Smooth muscle cell (in vitro differentiated cells): ENCODE measurements around the gene SSBP3. TPM values are rescaled to one million over a fixed set of nuclear protein-coding genes. Genes with fewer than 3 reads are reported as not detected.

Experiments used
- DNase-seq: peaks from one replicate; lab custom pipeline; 2025; ENCODE audit not compliant: unreplicated experiment; lab: John Stamatoyannopoulos, UW
- H2AFZ ChIP-seq: fragments of 200-600 bp; sonication (generic); 2 replicates; pipeline ENCODE4 v1.6.0; 2016; ENCODE audit warnings: antibody characterized with exemption, low read depth, mild to moderate bottlenecking
- H3F3A ChIP-seq: fragments of 200-600 bp; sonication (generic); 2 replicates; pipeline ENCODE4 v1.6.0; 2017; ENCODE audit warnings: antibody characterized with exemption, low read depth
- H3K27ac ChIP-seq: fragments of 200-600 bp; sonication (generic); 2 replicates; pipeline ENCODE4 v1.5.1; 2016; ENCODE audit warnings: low read depth, mild to moderate bottlenecking
- H3K27me3 ChIP-seq: fragments of 200-600 bp; sonication (generic); 2 replicates; pipeline ENCODE4 v1.6.1; 2016; ENCODE audit warnings: low read depth, mild to moderate bottlenecking
- H3K36me3 ChIP-seq: fragments of 200-600 bp; sonication (generic); 2 replicates; pipeline ENCODE4 v1.5.1; 2016; ENCODE audit warnings: low read depth
- H3K4me1 ChIP-seq: fragments of 200-600 bp; sonication (generic); 2 replicates; pipeline ENCODE4 v1.5.1; 2016; ENCODE audit warnings: low read depth
- H3K4me2 ChIP-seq: fragments of 200-600 bp; sonication (generic); 2 replicates; pipeline ENCODE4 v1.6.0; 2016; ENCODE audit warnings: mild to moderate bottlenecking
- H3K4me3 ChIP-seq: fragments of 200-600 bp; sonication (generic); 2 replicates; pipeline ENCODE4 v1.5.1; 2016; ENCODE audit warnings: mild to moderate bottlenecking
- H3K79me2 ChIP-seq: fragments of 200-600 bp; sonication (generic); 2 replicates; pipeline ENCODE4 v1.6.0; 2016; ENCODE audit warnings: low read depth, mild to moderate bottlenecking
- H3K9ac ChIP-seq: fragments of 200-600 bp; sonication (generic); 2 replicates; pipeline ENCODE4 v1.6.0; 2016; ENCODE audit warnings: low read depth
- H3K9me3 ChIP-seq: fragments of 200-600 bp; sonication (generic); replicated peaks from 2 replicates; pipeline ENCODE4 v1.5.1; 2016; ENCODE audit warnings: low read depth
- H4K20me1 ChIP-seq: fragments of 200-600 bp; sonication (generic); 2 replicates; pipeline ENCODE4 v1.6.0; 2016; ENCODE audit warnings: low read depth
- WGBS: methylation state at CpG from one replicate; pipeline ENCODE4 v1.1.7; 2016; ENCODE audit warnings: low lambda C conversion rate; 5-methylcytosine and 5-hydroxymethylcytosine counted together
- polyA plus RNA-seq: library from polyadenylated mRNA; unstranded; fragments of >200 nt; fragmentation: Nextera tagmentation; extraction: Ambion mirVana; gene quantifications from 2 replicates; pipeline ENCODE4 v1.2.1, GENCODE V29; 2016
- total RNA-seq: library from RNA; depleted of rRNA; stranded (reverse); fragments of >200 nt; gene quantifications from 2 replicates; pipeline ENCODE4 v1.2.3, GENCODE V29; 2014
- TF ChIP-seq, protein P1 (sequence below): fragments of 200-600 bp; sonication (generic); IDR thresholded peaks from 2 replicates; pipeline ENCODE4 v1.5.1; 2017; ENCODE audit warnings: borderline replicate concordance, mild to moderate bottlenecking, antibody characterized with exemption; ENCODE audit not compliant: insufficient read depth, poor library complexity, severe bottlenecking

SSBP3 gene
- total and polyA plus RNA-seq, 2 experiments from 2014 or later = 26.5 to 30.1 TPM

- H3K4me1 ChIP-seq = peaks cover 58% of the 10 kb centered on the region
- H3K4me2 ChIP-seq = no peak overlapping the region
- no peak for DNase-seq
- peaks cover 49% of the 10 kb centered on the region for H4K20me1 ChIP-seq
- peaks cover 60% of the 10 kb centered on the region for H3K79me2 ChIP-seq
- TF ChIP-seq, protein P1, sequence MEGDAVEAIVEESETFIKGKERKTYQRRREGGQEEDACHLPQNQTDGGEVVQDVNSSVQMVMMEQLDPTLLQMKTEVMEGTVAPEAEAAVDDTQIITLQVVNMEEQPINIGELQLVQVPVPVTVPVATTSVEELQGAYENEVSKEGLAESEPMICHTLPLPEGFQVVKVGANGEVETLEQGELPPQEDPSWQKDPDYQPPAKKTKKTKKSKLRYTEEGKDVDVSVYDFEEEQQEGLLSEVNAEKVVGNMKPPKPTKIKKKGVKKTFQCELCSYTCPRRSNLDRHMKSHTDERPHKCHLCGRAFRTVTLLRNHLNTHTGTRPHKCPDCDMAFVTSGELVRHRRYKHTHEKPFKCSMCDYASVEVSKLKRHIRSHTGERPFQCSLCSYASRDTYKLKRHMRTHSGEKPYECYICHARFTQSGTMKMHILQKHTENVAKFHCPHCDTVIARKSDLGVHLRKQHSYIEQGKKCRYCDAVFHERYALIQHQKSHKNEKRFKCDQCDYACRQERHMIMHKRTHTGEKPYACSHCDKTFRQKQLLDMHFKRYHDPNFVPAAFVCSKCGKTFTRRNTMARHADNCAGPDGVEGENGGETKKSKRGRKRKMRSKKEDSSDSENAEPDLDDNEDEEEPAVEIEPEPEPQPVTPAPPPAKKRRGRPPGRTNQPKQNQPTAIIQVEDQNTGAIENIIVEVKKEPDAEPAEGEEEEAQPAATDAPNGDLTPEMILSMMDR = no peak
- peaks cover 8% of the 10 kb centered on the region for H3F3A ChIP-seq
- WGBS = 92% methylated on average over 21 of the region's 21 CpGs
- no peaks in the 10 kb centered on the region for H3K9me3 ChIP-seq
- H3K27ac ChIP-seq = no peak overlapping the region
- H2AFZ ChIP-seq = no peak overlapping the region
- H3K9ac ChIP-seq = no peak overlapping the region
- no peaks in the 10 kb centered on the region for H3K27me3 ChIP-seq
- H3K36me3 ChIP-seq = no peaks in the 10 kb centered on the region
- no peak overlapping the region for H3K4me3 ChIP-seq
These were observed 73.2 kb downstream of the SSBP3 start for GRCh38 chr1:54332781-54333585.

DNA sequence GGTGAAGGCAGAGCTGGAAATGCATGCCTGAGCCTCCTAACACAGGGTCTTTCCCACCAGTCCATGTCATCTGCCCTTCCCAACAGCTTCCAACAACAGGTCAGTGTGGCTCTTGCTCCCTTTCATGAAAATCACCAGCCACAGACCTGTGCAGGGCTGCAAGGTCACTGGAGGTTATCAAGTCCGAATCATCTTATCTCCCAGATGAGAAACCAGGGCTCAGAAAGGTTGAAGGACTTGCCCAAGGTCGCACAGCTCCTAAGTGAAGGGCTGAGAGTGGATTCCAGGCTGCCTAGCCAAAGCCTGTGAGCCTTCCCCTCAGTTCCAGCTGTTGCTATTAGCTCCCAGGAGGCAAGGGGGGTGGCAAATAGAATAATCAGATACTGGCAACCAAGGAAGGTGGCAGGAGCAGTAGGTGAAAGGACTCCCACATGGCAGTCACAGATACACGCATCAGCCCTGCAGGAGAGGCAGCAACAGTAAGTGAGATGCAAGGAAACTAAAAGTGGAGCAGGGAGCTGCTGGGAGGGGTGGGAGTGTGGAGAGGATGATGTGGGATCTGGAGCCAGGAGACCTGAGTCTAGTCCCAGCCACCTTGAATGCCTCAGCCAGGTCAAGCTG lies 74.2 kb downstream of the SSBP3 start:
- H4K20me1 ChIP-seq = peaks cover 59% of the 10 kb centered on the region
- H3K9ac ChIP-seq = no peak overlapping the region
- no peak overlapping the region for H3K4me3 ChIP-seq
- no peak overlapping the region for H3K27ac ChIP-seq
- peaks cover 8% of the 10 kb centered on the region for H3F3A ChIP-seq
- no peaks in the 10 kb centered on the region for H3K36me3 ChIP-seq
- 91% methylated on average over 3 of the region's 3 CpGs for WGBS
- TF ChIP-seq, protein P1 = no peak
- H2AFZ ChIP-seq = no peak overlapping the region
- peak overlapping the region; percentile 16 for H3K4me2 ChIP-seq
- no peaks in the 10 kb centered on the region for H3K9me3 ChIP-seq
- DNase-seq = no peak
- H3K79me2 ChIP-seq = peaks cover 63% of the 10 kb centered on the region
- H3K4me1 ChIP-seq = peaks cover 69% of the 10 kb centered on the region
- H3K27me3 ChIP-seq = no peaks in the 10 kb centered on the region

DNA sequence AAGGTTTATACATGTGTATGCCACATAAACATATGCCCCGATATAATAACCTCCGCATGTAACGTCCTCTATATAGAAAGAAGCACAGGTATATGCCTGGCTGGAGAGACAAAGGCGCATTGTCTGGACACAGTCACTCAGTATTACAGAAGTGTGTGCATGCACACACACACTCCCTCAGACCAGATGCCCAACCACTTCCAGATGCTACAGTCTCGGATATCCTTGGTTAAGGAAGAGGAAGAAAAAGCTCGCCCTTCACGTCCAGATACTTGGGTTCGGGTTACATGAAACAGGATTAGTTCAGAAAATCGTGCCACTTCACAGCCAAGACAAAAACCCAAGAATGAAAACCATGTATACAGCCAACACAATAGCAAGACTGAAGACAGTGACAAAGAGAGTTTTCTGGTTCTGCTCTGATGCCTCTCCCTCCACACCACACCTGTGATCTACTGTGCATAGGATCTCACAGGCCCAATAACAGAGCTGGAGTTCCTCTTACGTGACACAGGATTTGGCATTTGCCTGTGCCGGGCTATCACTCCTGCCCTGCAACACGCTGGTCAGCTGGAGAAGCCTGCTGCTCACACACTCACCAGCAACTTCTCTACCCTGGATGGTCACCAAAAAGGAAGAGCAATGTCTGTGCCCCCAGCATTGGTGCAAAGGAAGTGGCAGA lies 75.0 kb downstream of the SSBP3 start:
- Histone ChIP-seq H3K4me2 (peak overlapping the region; percentile 16), H3K36me3 (no peaks in the 10 kb centered on the region), H3K27me3 (no peaks in the 10 kb centered on the region), H3K9me3 (no peaks in the 10 kb centered on the region), H3K79me2 (peaks cover 63% of the 10 kb centered on the region), H3K4me3 (no peak overlapping the region), H3K4me1 (peaks cover 70% of the 10 kb centered on the region), H3F3A (peaks cover 4% of the 10 kb centered on the region), H3K27ac (no peak overlapping the region), H3K9ac (no peak overlapping the region), H4K20me1 (peaks cover 66% of the 10 kb centered on the region), H2AFZ (no peak overlapping the region)
- TF ChIP-seq, protein P1 = no peak
- WGBS = 56% methylated on average over 12 of the region's 12 CpGs
- no peak for DNase-seq
